GM18511 (cell line): Measurements from ENCODE around the gene TK1.
"Not testable (repeated sequence)": the region's sequence is repeated elsewhere in the genome, so short reads cannot be mapped to it uniquely, and the experiment has no call there.

Experiments used
- ATAC-seq: cut with Tn5 transposase; IDR thresholded peaks from one replicate; pipeline ENCODE4 v1.9.1; 2021; ENCODE audit warnings: mild to moderate bottlenecking, moderate library complexity; ENCODE audit not compliant: unreplicated experiment

The TK1 gene

DNA sequence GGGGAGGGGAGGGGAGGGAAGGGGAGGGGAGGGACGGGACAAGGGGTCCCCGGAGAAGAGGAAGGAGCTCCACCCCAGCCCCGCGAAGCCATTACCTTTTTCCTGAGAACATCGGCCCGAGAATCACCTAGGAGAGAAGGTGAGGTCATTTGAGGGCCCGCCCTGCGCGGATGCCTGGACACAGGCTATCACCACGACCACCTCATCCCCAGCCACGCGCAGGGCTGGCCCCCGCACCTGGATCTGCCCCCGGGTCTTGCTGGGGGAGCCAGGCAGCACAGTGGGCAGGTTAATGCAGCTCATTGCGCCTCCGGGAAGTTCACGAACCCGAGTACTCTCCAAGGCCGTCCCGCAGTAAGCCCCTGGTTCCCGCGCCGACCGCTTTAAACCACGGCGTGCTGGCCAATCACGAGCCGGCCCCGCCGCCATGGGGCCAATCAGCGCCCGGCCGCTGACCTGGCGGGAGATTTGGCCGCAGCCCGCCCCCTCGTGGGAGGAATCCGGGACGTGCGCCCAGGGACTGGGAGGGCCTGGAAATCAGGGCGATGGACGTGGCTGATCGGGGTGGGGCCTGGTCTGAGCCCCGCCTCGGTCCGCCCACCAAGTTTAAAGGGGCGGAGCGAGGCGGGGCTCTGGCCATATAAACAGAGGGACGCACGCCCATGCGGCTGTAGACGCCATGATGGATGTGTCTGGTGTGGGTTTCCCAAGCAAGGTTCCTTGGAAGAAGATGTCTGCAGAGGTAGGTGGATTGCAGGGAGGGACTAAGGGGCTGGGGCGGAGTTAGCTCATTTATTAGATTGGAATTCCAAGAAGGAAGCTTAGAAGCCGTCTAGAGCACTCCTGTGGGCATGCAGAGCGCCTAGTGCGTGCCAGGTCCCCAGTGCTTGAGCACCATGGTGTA, at the start of gene TK1, which contains the start of gene AFMID:
Gene TK1, minus strand, starts transcription at position 361 of the 904 bp plus-strand sequence. Its CDS starts 58 bp downstream, at position 303.
Gene AFMID, plus strand, starts transcription at position 671 of the 904 bp plus-strand sequence. Its CDS starts 9 bp downstream, at position 680.
- ATAC-seq = peak; percentile 85

GRCh38 chr17:78235885-78236284, 49.0 kb upstream of the TK1 start:
- no peak for ATAC-seq

- ATAC-seq = not testable (repeated sequence)
Measured at GRCh38 chr17:78235022-78235421, 48.2 kb upstream of the TK1 start.

DNA sequence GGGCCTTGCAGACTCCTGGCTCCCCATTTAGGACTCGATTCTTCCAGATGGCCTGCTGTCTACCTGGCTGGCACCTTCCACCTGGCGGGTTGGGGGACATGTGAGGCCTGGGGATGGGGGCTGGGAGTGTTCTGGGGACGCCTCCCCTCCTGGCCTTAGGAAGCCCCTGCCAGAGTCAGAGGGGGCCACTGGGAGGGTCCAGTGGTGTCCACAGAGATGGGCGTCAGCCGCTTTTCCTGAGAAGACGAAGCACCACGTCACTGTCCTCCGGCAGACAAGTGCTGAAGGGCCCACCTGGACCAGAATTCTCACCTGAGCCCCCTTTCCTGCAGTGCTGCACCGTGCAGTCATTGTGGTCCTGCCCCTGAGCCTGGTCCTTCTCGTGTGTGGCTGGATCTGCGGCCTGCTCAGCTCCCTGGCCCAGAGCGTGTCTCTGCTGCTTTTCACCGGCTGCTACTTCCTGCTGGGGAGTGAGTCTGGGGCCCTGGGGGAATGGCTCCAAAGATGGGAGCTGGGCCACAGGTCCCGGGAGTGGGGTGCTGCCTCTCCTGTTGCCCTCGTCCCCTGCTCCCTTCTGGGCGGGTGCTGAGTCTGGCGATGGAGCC, 47.5 kb upstream of the TK1 start:
- ATAC-seq = no peak

DNA sequence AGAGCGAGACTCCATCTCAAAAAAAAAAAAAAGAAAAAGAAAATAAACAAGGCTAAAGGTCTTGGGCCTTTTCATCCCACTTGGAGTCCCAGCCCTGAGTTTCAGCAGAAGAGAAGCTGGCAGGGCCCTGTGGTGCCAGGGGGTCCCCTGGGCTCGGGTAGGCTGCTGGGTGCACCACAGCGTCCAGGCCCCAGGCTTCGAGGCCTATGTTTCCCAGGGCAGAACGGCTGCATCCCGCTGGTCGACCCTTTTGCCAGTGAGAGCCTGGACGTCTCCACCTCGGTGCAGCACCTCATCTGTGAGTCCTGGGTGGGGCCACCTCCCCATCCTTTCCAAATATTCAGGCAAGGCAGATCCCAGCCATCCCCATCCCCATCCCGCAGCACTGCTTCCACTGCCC, 46.8 kb upstream of the TK1 start:
- ATAC-seq = no peak

GRCh38 chr17:78232859-78233173, 46.0 kb upstream of the TK1 start:
- ATAC-seq = no peak

GRCh38 chr17:78231991-78232858, 45.4 kb upstream of the TK1 start:
- no peak for ATAC-seq

- ATAC-seq = no peak
Measured at GRCh38 chr17:78230996-78231935, 44.4 kb upstream of the TK1 start, which contains the start of gene TMEM235. Gene TMEM235 (plus strand): TSS chr17:78231631. CDS start chr17:78232024, 393 bp downstream.

- ATAC-seq = no peak
Measured at GRCh38 chr17:78230252-78230962, 43.6 kb upstream of the TK1 start.

- ATAC-seq = no peak
Measured at GRCh38 chr17:78228176-78228575, 41.3 kb upstream of the TK1 start.

GRCh38 chr17:78227455-78227916, 40.6 kb upstream of the TK1 start:
- ATAC-seq = no peak

GRCh38 chr17:78226759-78227454, 40.1 kb upstream of the TK1 start:
- no peak for ATAC-seq

DNA sequence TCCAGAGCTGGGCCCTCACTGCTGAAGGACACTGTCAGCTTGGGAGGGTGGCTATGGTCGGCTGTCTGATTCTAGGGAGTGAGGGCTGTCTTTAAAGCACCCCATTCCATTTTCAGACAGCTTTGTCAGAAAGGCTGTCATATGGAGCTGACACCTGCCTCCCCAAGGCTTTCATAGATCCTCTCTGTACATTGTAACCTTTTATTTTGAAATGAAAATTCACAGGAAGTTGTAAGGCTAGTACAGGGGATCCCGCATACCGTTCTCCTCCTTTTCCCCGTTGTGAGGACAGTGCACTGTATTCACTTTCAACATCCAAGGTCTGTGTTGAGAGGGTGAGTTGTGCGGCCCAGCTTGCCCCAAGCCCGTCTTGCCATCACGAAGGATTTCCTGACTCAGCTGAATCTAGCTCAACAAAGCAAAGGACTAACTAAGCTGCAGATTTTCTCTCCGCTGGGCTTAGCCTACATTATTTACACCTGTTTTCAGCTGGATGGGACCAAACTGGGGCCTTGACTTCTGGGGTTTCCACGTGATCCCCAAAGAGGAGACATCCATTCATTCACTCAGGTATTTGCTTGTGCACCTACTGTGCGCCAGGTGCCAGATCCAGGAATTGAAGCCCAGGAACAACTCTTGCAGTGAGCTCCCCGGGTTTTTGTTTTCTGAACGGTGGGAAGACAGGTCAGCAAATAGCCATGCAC, 39.4 kb upstream of the TK1 start:
- ATAC-seq = no peak

- no peak for ATAC-seq
Measured at GRCh38 chr17:78225088-78225865, 38.4 kb upstream of the TK1 start.

DNA sequence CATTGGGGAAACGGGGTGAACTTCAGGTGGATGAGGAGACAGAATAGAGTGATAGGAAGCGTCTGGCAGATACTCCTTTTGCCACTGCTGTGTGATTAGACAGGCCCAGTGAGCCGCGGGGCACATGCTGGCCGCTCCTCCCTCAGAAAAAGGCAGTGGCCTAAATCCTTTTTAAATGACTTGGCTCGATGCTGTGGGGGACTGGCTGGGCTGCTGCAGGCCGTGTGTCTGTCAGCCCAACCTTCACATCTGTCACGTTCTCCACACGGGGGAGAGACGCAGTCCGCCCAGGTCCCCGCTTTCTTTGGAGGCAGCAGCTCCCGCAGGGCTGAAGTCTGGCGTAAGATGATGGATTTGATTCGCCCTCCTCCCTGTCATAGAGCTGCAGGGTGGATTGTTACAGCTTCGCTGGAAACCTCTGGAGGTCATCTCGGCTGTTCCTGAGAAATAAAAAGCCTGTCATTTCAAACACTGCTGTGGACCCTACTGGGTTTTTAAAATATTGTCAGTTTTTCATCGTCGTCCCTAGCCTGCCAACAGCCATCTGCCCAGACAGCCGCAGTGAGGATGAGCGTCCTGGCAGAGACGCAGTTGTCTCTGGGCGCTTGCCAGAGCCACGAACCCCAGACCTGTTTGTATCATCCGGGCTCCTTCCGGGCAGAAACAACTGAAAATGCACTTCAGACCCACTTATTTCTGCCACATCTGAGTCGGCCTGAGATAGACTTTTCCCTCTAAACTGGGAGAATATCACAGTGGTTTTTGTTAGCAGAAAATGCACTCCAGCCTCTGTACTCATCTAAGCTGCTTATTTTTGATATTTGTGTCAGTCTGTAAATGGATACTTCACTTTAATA, 37.6 kb upstream of the TK1 start:
- ATAC-seq = no peak

- ATAC-seq = no peak
Measured at GRCh38 chr17:78223765-78224164, 36.9 kb upstream of the TK1 start.
